ENCODE results near the gene AGXT.

Gene AGXT

GRCh38 chr2:240868286-240869108 is at the start of gene AGXT:
Gene AGXT, plus strand, starts transcription at chr2:240868824. Its CDS starts 42 bp downstream, at chr2:240868866.
- no peak for DNase-seq (ENCODE audit: low read depth)

- no peak for DNase-seq (ENCODE audit: low read depth)
These were observed 49.3 kb upstream of the AGXT start for GRCh38 chr2:240819126-240819857.

GRCh38 chr2:240819858-240820606 is 48.6 kb upstream of the AGXT start, which contains the start of gene KIF1A:
Gene KIF1A, minus strand, starts transcription at chr2:240820219. Its CDS starts 22,467 bp downstream, at chr2:240797752.
- DNase-seq (ENCODE audit: low read depth): no peak

- DNase-seq (ENCODE audit: low read depth): no peak
These were observed 47.8 kb upstream of the AGXT start for GRCh38 chr2:240820607-240821428.

DNA sequence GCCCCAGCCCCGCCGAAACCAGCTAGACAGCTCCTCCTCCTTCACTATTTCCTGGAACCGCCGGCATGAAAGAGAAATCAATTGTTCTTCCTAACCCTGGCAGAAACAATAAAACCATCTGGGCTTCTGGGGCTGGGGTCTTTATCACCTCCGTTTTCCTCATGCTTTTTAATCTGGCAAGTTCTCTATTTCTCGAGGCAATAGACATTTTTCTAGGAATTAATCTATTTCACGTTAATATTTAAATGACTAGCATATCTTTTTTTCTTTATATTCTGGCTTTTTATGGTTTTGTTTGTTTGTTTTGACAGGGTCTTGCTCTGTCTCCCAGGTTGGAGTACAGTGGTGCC is 47.2 kb upstream of the AGXT start:
- no peak for DNase-seq (ENCODE audit: low read depth)

DNA sequence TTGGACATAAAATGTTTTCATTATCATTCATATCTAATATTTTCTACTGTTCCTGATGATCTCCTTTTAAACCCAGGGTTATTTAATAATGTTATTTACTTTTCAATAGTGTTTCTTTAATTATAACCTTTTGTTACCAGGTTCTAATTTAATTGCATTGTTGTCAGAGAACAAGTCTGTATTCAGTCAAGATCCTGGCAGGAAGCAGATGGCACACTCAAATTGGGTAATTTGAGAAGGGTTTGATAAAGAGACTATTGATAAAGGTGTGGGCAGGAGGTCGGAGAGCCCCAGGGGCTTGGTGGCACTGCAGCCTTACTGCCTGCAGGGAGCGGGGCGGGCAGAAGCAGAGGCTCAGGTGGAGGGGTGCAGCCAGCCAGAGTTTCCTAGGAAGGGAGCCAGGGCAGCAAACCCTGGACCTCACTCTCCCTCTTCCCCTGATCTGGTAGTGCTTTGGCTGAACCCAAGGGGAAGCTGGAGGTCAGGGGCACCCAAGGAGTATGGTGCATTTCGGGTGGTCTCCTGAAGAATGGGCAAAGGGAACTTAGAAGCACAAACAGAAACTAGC is 46.3 kb upstream of the AGXT start:
- no peak for DNase-seq (ENCODE audit: low read depth)

GRCh38 chr2:240823449-240824336 is 44.9 kb upstream of the AGXT start:
- DNase-seq (ENCODE audit: low read depth): no peak

DNA sequence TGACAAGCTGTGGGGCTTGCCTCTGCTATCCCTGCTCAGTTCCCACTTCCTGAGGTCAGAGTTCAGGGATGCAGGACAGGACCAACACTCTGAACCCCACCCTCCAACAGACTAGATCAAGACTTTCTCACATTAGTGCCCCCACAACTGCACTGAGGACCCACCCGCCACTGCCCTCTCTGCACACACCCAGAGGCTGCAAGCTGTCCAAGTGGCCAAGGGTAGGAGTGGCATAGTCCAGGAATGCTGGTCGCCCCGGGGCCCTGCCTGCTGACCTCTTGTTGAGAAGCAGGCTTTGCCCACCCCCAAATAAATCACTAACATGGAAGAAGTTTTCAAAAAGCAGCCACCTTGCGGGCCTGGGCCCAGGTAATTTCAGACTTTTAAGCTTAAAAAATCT is 43.1 kb upstream of the AGXT start:
- DNase-seq (ENCODE audit: low read depth): no peak

DNA sequence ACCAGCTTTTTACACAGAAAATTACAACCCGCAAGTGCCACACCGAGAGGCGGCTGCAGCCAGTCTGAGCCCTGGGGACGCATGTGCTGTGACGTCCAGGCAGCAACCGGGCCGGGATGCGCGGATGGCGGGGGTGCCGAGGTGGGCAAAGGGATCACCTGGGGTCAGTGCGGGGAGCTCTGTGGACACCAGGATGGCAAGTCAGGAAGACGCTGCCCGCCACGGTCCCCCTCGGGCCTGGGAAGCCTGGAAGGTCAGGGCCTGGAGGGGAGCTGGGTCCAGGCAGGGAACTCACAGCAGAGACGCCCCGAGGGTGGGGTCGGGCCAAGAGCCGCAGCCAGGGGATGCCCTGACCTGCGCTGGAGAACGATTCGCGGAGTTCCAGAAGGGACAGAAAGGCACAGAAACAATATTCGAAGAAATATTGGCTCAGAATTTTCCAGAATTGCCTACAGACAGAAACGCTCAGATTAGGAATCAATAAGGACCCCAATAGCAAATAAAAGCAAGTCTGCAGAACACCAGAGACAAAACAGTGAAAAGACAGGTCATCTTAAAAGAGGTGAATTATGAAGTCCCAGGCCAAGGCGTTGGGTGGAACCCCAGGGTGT is 36.9 kb upstream of the AGXT start:
- no peak for DNase-seq (ENCODE audit: low read depth)

GRCh38 chr2:240832205-240832727 is 36.4 kb upstream of the AGXT start:
- no peak for DNase-seq (ENCODE audit: low read depth)

- DNase-seq (ENCODE audit: low read depth): no peak
These were observed 35.6 kb upstream of the AGXT start for GRCh38 chr2:240832921-240833494.

DNA sequence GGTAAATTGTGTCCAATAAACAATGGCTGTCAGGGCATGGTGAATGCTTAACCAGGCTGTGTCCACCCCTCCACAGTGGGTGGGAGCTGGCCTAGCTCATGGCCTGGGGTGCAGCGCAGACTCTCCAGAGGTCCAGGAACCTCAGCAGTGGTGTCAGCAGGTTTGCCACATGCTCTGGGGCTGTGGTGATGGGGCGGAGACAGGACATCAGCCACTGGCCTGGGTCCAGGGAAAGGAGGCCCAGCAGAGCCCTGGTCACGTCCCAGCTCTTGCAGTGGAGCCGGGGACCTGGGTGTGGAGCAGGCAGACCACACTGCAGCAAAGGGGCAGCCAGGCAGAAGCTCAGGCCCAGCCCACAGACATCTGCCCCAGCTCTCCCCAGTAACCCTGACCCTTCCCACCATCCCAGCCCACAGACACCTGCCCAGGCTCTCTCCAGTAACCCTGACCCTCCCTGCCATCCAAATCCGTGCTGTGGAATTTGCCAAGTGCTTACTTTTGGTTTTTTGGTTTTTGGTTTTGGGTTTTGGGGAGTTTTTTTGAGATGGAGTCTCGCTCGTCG is 34.8 kb upstream of the AGXT start:
- no peak for DNase-seq (ENCODE audit: low read depth)

DNA sequence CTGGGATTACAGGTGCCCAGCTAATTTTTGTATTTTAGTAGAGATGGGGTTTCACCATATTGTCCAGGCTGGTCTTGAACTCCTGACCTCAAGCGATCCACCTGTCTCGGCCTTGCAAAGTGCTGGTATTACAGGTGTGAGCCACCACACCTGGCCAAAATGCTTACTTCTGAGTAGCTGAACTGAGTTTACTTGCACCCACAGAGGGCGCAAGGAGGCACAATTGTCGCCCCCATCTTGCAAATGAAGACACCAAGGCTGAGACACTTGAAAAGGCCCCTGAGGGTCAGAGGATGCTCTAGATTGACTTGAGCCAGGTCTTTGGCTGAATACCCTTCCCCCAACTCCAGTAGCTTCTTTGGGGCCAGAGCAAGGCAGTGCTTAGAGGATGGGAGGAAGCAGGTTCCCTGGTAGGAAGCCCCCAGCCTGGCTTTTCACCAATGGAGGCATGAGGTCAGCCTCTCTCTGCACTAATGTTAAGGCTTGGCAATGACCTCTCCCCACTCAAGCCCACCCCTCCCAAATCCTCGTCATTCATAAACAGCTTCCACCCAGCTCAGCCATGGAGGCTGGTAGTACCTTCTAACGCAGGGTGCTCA is 34.1 kb upstream of the AGXT start:
- DNase-seq (ENCODE audit: low read depth): no peak

DNA sequence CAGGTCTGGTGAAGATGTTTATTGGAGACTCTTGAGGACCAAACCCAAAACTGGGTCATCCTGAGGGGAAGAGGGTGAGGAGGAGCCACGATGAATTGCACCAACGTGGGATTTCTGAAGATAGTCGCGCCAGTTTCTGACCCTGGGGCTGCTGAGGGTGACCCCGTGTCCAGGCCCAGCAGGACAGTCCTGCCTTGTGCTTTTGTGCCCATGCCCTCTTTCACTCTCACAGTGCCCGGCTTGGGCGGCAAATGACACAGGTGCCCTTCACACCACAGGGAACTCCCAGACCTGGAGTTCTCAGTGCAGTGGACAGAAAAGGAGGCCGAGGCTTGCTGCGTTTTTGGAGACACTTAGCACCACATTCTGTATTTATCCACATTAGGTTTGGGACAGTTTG is 33.1 kb upstream of the AGXT start:
- DNase-seq (ENCODE audit: low read depth): no peak

- no peak for DNase-seq (ENCODE audit: low read depth)
These were observed 31.7 kb upstream of the AGXT start for GRCh38 chr2:240836781-240837467.

DNA sequence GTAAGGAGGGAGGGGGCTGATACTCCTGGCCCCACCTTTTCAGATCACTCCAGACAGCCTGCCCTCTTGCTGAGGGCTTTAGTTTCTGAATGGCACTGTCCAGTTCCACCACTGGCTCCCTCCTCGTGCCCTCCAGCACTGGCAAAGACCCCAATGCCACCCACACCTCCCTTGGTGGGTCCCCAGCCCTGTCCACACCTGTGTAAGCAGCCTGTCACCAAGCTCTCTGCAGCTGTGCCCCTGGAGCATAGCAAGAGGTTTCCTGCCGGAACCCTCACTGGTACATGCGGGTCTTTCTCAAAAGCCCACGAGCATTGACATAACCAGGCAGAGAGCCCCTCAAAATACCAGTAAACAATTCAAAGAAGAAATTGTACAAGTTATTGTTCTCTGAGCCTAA is 31.0 kb upstream of the AGXT start:
- no peak for DNase-seq (ENCODE audit: low read depth)

DNA sequence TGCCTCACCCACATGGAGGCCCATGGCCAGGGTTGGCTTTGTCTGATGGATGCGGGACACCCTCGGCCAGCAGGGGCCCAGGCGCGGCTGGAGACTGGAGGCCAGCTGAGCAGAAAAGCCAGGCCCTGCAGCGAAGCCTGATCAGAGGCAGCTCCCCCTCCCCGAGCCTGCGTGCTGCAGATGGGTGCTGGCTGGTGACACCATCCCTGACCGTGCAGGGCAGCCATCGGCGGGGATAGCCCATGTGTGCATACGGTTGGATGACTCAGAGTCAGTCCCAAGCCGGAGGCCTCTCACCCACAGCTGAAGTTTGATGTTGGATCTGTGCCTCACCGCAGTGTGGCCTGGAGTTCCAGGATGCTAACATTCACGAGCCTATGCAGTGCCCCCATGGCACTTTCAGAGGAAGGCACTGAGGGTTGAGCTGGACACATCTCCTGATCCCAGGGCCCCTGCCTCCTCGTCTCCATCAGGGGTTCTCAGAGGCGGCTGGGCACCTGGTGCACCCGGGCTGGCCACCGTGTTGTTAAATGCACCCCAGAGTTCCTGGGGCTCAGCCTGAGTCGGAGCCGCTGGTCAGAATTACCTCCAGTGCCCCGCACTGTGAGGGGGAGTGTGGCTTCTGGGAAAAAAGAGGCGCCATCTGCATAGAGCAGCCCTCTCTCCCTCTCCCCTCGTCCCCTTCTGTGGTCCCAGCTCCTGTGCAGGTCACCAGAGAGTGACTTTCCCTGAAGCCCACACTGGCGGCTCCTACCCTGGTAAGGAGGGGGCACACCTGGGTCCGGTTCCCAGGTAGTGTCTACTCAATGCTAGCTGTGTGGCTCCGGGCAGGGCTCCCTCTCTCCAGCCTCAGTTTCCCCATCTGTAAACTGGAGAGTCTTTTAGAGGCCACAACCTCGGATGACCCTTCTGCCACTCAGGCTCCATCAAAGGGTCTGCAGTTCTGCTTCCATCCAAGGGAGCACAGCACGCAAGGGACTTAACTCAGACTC is 29.2 kb upstream of the AGXT start:
- DNase-seq (ENCODE audit: low read depth): no peak
